GM19023 (cell line): ENCODE results near the gene DTX3.

Source experiments
- ATAC-seq: cut with Tn5 transposase; IDR thresholded peaks from one replicate; pipeline ENCODE4 v1.9.1; 2021; ENCODE audit warnings: mild to moderate bottlenecking, moderate library complexity; ENCODE audit not compliant: unreplicated experiment

DTX3 gene

GRCh38 chr12:57619434-57620244 lies 15.0 kb downstream of the DTX3 start:
- no peak for ATAC-seq

GRCh38 chr12:57620245-57620935 lies 15.8 kb downstream of the DTX3 start:
- ATAC-seq: no peak

GRCh38 chr12:57620936-57621496 lies 16.4 kb downstream of the DTX3 start:
- ATAC-seq: no peak

- ATAC-seq: no peak
These were observed 17.1 kb downstream of the DTX3 start for GRCh38 chr12:57621497-57622292.

- ATAC-seq: no peak
These were observed 17.9 kb downstream of the DTX3 start for GRCh38 chr12:57622293-57623245.

GRCh38 chr12:57623385-57623784 lies 18.8 kb downstream of the DTX3 start:
- ATAC-seq: no peak

GRCh38 chr12:57623811-57624390 lies 19.3 kb downstream of the DTX3 start:
- ATAC-seq: no peak

GRCh38 chr12:57624441-57625220 lies 20.0 kb downstream of the DTX3 start:
- no peak for ATAC-seq

GRCh38 chr12:57625261-57626032 lies 20.8 kb downstream of the DTX3 start:
- no peak for ATAC-seq

GRCh38 chr12:57626111-57626920 lies 21.7 kb downstream of the DTX3 start:
- no peak for ATAC-seq

GRCh38 chr12:57626921-57627445 lies 22.4 kb downstream of the DTX3 start:
- no peak for ATAC-seq

- ATAC-seq: no peak
These were observed 23.1 kb downstream of the DTX3 start for GRCh38 chr12:57627501-57628279.

GRCh38 chr12:57628280-57629191 lies 23.9 kb downstream of the DTX3 start:
- ATAC-seq: no peak

- ATAC-seq: no peak
These were observed 25.4 kb downstream of the DTX3 start for GRCh38 chr12:57629897-57630471.

GRCh38 chr12:57630891-57631433 lies 26.3 kb downstream of the DTX3 start:
- no peak for ATAC-seq
